ENCODE data around the gene SIX4.
A peak's percentile ranks its signal among the peaks of the same experiment; 100 is the strongest.

Gene SIX4

DNA sequence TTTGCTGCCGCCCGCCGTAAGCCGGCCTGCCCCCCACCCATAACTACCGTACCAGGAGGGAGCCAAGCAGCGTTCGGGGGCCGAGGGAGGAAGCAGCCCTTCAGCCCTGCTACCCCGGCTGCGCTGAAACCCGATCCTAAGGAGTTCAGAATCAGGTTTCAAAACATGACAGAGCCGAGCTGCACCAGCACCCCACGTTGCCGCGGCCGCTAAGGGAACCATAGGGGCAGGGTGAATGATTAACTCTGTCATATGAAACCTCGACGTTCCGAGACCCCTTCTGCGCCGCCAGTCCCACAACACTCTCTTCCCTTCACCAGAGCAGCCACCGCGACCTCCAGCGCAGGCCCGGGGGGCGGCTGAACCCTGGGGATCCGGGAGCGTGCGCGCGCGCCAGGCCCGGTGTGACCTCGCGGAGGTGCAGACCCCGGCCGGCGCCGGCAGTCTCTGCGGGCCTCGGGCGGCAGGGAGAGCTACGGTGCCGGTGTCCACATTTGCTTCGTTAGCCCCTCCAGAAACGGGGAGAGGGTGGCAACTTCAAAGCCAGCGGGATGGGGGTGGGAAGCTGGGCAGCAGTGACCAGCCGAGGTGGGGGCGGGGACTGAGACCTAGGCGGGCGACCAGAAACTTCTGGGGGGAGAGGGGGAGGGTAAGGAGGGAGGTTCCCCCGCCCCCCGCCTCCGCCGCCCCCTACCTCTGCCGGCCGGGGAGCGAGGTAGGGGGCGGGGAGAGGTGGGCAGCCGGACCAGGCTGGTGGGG lies 1.6 kb downstream of the SIX4 start:
- no peak for DNase-seq (ENCODE audit: low read depth in 4 of 4, low spot score in 1 of 4)

DNA sequence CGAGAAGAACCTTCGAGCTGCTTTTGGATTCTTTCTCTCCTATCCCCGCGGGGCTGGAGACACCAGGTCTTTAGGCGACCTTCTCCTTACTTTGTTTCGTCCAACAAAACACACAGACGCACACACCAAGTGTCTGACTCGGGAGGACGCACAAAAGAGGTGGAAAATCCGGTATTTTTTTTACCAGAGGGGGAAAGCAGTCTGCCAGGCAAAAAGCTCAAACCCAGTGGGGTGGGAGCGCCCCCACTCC lies 2.1 kb downstream of the SIX4 start:
- no peak for DNase-seq (ENCODE audit: low read depth in 4 of 4, low spot score in 1 of 4)

DNA sequence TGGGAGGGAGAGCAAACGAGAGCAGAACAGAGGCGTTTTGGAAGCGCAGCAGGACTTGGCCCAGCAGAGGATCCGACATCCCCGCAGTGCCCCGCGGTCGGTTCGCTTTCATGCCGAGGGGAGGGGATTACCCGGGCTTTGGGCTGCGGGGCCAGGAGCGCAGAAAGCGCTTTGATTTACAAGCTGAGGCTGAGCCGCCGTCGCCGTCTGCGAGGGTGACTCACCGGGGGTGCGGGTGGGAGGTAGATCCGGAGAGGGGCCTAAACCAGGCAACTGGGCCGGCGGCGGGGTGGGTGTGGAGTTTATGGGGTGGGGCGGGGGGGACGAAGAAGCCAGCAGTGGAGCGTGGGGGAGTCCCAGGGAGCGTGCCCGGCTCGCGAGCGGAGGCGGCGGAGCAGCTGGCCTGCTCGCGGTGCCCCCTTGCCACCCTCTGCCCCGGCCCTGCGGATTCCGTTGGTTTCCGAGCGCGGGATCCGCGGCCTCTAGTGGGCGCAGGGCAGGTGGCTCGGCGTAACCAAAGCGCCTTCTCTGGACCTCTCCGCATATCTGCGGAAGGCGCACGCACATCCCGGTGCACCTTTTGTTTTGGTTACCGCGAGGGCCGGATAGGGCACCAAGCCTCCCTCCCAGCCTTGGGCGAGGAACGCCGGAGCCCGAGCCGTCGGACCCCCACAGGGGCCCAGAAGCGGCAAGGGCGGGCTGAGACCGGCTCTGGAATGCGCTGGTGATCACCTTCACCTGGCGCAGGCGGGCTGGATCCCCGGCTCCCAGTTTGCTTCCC lies 2.6 kb downstream of the SIX4 start:
- peak in 2 of 4 experiments; percentile 48 to 51 for DNase-seq (ENCODE audit: low read depth in 4 of 4, low spot score in 1 of 4)

DNA sequence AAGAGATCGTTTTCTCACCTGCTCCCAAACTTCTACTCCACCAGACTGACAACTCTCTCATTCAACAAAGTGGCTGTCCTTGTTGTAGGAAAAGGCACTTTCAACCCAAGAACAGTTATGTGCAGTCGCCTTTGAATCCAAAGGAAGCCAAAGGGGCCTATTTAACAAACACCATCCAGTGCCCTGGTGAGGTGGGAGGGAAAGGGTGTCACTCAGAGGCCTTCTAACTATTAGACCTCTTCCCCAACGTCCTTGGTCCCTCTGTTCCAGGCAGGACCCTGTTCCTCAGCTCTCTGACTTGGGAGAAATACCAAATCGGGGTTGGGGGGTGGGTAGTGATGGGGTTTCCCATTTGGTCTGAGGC lies 3.2 kb downstream of the SIX4 start:
- no peak for DNase-seq (ENCODE audit: low read depth in 4 of 4, low spot score in 1 of 4)

DNA sequence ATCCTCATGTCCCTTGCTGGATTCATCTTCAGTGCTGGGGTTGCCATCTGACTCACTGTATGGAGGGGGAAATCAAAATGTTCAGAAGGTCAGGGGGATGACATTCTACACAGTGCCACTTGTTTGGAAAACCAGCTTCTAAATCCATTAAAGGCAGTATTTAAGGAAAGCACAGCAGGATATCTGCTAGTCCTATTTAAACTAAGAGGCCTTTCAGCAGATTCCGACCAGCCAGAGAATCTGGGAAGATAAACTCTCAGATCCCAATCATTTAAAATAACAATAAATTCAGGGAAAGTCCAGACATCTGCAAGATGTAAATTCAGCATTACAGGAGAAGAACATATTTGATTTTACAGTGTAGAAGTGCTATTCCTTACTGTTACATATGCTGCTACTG lies 3.8 kb downstream of the SIX4 start:
- DNase-seq (ENCODE audit: low read depth in 4 of 4, low spot score in 1 of 4): no peak

DNA sequence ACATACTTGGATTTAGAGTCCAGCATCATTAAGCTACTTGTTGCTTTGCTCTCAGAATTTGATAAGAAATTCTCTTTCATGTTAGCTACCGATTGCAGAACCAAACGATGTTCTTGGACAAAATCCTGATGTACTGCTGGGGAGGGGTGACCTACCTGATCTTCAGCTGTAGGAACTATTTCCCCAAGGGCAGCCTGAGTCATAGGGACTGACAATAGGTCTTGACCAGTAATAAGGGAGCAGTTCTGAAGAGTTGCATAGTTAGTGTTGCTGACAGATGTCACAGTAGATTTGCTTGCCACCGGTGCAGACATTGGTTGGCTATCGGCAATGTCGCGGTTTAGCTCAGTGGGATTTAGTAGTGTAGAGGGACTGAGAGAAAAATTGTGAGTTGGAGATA lies 10.6 kb downstream of the SIX4 start:
- DNase-seq (ENCODE audit: low read depth in 4 of 4, low spot score in 1 of 4): no peak

DNA sequence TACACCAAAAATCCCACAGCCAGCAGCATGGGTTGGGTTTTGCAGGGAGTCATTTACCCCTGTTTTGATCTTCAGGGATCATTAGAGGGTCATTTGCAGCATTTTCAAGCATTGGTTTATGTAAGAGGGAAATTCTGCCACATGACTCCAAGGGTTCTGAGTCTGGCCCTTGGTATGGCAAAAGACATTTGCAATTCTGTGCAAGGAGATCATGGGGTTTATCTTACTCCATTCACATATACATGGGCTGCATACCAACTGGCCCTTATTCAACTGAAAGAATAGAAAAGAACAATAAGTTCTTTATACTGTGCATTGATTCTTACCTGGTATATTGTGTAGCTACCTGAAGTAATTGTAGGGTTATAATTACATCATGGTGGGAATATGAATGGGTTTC lies 13.7 kb downstream of the SIX4 start:
- DNase-seq (ENCODE audit: low read depth in 4 of 4, low spot score in 1 of 4): no peak

DNA sequence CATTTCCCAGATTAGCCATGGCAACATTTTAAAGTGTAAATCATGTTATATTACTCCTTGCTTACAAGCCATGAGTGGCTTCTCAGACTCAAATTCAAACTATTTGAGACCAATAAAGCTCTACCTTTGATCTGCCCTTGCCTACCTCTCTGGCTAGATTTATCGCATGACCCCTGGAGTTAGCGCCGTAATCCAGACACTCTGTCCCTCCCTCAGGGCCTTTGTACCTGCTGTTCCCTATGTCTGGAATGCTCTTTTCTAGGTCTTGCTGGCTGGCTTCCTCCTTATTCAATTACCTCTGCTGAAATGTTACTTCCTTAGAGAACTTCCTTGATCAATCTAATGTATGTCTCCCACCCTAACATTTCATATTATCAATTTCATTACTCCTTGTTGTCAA lies 16.3 kb downstream of the SIX4 start:
- DNase-seq (ENCODE audit: low read depth in 4 of 4, low spot score in 1 of 4): no peak

DNA sequence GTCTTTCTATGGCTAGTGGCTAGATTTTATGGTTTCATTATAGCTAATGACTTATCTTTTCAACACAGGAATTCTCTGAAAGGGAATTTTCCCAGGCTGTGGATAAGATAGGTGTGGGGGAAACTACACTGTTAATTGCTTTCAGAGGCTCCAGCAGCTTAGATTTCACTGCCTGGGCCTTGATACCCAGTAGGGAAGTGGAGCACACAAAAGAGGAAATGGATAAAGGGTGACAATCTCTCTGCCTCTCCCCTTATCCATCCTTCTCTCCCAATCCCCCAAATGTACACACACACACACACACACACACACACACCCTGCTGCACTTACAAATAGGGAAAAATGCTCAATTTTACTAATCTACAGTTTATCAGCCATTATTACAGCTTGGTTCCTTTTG lies 19.1 kb downstream of the SIX4 start:
- DNase-seq (ENCODE audit: low read depth in 4 of 4, low spot score in 1 of 4): no peak

DNA sequence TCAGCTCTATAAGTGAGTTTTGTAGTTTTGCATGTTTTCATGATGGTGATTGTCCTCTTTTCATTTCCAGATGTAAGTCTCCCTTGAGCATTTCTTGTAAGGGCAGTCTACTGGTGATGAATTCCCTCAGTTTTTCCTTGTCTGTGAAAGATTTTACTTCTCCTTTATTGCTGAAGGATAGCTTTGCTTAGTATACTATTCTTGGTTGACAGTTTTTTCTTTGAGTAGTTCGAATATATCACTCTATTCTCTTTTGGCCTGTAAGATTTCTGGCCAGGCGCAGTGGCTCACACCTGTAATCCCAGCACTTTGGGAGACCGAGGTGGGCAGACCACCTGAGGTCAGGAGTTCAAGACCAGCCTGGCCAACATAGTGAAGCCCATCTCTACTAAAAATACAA lies 23.6 kb downstream of the SIX4 start:
- no peak for DNase-seq (ENCODE audit: low read depth in 4 of 4, low spot score in 1 of 4)

DNA sequence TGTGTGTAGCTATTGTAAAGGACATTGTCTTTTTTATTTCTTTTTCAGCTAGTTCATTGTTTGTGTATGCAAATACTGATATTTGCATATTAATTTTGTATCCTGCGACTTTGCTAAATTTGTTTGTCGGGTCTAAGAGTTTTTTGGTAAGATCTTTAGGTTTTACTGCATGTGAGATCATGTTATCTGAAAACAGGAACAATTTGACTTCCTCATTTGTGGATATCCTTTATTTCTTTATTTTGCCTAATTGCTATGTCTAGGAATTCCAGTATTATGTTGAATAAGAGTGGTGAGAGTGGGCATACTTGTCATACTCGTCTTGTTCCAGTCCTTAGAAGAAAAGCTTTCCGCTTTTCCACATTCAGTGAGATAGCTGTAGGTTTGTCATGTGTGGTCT lies 28.8 kb downstream of the SIX4 start:
- DNase-seq (ENCODE audit: low read depth in 4 of 4, low spot score in 1 of 4): no peak

DNA sequence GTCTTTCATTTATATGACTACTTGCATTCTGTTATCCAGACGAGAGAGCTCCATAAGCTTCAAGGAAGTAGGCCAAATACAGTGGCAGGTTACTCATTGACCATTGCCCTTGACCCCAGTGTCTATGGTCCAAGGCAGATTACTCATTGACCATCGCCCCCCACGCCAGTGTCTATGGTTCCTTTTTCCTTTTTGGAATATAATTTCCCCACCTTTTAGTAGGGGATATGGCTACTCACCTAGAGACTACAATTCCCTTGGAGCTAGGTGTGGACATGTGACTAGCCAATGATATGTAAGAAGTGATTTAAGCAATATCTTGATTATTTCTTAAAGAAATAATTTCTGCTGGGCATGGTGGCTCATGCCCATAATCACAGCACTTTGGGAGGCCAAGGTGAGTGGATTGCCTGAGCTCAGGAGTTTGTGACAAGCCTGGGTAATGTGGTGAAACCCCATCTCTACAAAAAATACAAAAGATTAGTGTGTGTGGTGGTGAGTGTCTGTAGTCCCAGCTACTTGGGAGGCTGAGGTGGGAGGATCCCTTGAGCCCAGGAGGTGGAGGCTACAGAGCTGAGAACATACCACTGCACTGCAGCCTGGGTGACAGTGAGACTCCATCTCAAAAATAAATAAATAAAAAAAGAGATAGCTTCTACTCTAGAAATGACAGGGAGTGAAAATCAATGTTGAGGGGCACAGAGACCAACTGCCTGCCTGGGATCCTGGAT lies 32.6 kb downstream of the SIX4 start:
- no peak for DNase-seq (ENCODE audit: low read depth in 4 of 4, low spot score in 1 of 4)

DNA sequence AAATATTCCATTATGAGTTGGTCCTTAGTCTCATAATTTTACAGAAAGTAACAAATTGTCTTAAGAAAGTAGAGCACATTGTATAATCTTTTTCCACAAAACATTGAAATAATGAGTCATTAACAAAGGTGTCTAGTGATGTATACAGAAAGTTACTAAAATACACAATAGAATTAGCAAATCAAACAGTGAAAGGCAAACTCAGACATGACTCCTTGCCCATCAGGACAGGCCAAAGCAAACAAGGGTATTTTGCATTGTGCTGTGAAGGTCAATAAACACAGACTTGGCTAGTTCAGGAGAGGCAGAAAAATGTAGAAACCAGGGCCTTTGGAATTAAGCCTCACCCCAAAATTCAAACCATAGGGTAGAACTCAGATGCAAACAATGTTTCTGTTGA lies 37.3 kb downstream of the SIX4 start:
- DNase-seq (ENCODE audit: low read depth in 4 of 4, low spot score in 1 of 4): no peak

DNA sequence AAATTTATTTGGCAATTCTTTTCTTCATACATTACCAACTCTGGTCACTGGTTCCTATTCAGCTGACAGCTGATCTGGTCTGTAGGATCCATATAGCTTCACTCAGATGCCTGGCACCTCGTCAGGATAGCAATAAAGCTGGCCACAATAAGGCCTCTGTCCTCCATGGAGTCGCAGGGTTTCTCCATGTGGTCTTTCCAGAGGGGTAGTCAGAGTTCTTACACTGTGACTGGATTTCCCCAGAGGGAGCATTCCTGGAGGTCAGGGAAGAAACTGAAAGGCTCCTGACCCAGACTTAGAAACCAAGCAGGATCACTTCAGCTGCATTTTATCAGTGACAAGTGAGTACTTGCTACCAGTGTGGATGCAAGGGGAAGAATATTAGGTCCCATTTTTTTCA lies 39.9 kb downstream of the SIX4 start:
- no peak for DNase-seq (ENCODE audit: low read depth in 4 of 4, low spot score in 1 of 4)

DNA sequence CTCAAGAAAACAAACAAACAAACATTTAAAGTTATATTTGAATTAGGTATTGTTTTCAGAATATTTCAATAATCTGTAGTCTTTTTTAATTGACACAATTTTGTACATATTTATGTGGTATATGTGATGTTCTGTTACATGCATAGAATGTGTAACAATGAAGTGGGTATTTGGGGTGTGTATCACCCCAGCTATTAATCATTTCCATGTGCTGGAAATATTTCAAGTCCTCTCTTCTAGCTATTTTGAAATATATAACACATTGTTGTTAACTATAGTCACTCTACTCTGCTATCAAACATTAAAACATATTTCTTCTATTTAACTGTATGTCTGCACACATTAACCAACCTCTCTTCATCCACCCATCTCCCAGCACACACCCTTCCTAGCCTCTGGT lies 42.9 kb downstream of the SIX4 start:
- DNase-seq (ENCODE audit: low read depth in 4 of 4, low spot score in 1 of 4): no peak

DNA sequence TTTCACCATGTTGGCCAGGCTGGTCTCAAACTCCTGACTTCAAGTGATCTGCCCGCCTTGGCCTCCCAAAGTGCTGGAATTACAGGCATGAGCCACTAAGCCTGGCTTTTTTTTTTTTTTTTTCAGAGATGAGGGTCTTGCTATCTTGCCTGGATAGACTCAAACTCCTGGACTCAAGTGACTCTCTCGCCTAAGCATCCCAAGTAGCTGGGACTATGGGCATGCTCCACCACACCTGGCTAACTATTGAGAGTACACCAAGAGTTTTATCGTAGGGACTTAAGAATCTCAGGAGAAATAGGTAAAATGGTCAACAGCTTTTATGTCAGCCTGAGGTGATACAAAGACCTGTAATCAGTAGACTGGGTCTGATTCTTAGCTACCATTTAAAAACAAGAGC lies 43.6 kb downstream of the SIX4 start:
- DNase-seq (ENCODE audit: low read depth in 4 of 4, low spot score in 1 of 4): no peak

DNA sequence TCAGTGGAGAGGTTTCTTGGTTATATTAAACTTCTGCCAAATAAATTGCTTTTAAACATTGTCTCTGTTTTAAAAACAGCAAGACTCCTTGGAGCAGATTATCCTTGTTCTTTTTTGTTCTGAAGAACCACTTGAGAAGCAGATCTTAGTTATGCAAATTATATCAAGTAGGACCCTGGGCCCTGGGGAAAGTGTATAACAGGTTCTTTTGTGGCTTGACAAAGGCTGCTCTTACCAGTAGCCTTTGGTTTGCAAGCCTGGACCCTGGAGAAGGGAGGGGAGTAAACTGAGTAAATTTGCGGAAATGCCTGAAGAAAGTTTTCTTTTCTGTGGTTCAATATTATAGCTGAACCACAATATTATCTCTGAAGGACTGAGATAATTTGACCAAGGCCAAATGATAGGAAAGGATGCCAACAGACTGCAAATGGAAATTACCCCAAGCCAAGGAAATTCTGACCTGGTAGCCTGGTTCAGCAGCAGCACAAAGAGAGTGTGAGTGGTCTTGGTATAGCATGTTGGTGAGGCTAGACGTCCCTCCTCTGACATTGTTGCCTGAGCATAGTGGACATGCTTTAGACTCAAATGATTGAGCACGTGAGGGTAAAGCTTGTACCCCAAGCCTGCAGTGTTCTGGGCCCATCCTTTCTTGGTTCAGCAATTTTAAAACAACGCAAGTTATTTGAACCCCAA lies 44.4 kb downstream of the SIX4 start:
- no peak for DNase-seq (ENCODE audit: low read depth in 4 of 4, low spot score in 1 of 4)

DNA sequence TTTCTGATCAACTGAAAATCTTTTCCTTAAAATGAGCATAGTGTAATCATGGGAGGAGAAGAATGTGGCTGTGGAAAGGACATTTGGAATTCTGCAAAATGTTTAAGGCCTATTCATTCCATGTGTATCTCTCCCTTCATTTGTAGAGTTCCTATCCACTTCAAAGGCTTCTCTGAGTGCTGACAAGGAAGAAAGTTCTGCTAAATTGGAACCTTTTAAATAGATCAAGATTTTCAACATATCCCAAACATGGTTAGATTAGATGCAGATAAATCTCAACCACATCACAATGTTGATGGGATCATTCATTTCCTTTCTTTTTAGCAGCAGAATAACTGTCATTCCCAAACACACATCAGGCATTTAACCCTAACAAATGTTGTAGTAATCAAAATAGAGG lies 46.5 kb downstream of the SIX4 start:
- no peak for DNase-seq (ENCODE audit: low read depth in 4 of 4, low spot score in 1 of 4)

DNA sequence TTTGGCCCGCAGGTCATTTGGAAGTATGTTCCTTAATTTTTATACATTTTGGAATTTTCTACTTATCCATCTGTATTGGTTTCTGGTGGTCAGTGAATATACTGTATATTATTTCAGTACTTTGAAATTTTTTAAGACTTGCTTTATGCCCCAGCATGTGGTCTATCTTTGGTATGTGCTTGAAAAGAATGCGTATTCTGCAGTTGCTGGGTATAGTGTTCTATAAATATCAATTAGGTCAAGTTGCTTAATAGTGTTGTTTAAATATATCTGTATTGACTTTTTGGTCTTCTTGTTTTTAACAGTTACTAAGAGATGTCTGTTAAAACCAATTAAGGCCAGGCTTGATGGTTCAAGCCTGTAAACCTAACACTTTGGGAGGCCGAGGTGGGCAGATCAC lies 53.2 kb downstream of the SIX4 start:
- no peak for DNase-seq (ENCODE audit: low read depth in 4 of 4, low spot score in 1 of 4)

DNA sequence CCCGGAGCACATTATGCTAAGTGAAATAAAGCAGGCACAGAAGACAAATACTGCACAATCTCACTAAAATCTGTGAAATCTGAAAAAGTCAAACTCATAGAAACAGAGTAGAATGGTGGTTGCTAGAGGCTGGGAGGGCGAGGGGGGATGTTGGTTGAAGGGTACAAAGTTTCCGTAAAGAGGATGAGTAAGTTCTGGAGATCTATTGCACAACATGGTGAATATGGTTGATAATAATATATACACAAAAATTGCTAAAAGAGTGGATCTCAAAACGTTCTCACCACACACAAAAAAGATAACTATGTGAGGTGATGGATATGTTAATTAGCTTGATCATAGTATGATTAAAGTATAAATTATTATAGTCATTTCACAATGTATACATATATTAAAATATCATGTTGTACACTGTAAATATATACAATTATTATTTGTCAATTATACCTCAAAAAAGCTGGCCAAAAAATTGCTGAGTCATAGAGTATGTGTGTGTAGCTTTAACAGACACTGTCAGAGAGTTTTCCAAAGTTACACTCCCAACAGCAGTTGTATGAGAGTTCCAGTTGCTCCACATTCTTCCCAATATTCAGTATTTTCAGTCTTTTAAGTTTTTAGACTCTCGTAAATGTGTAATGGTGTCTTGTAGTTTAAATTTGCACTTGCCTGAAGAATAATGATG lies 55.6 kb downstream of the SIX4 start:
- no peak for DNase-seq (ENCODE audit: low read depth in 4 of 4, low spot score in 1 of 4)

DNA sequence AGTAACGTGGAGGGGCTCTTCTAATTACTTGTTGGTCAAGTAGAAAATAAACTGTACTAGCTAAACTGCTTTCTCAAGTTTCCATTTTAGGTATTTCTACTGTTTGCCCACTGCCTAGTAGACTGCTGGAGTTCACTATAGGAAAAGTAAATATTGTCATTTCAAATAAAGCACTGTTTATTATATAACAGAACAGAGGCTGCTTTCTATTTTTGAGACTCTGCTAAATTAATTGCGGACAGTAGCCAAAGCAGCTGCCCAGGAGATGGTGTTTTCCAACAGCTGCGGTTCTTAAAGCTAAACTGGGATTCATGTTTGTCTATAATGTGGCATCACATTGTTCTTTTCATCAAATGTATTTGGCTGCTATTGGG lies 59.0 kb downstream of the SIX4 start:
- no peak for DNase-seq (ENCODE audit: low read depth in 4 of 4, low spot score in 1 of 4)
